ENCODE measurements around the gene ADNP. TPM values are rescaled to one million over a fixed set of nuclear protein-coding genes. Genes with fewer than 3 reads are reported as not detected.

Gene ADNP
- total RNA-seq, 2 experiments from 2014 or later = 51.5 to 94.9 TPM

DNA sequence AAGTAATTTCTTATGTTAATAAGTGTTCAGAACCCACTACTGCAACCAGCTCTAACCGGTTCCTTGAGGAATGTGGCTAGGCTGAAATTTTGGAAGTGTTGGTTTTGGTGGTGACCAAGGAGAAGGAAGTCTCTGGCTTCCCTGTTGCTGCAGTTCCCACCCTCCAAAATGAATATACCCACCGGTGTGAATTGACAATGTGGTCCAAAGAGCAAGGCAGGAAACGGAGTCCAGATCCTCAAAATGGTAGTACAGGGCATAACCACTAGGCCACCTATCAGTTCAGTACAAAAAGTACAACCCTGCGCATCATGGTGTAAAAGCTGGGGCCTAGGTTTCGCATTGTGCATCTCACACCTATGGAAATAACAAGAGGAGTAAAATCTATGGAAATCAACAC is 2.8 kb downstream of the ADNP start:
- BruUV-seq (replicated peaks) = no TSS peak
- Histone ChIP-seq H3K79me2 (ENCODE audit: insufficient read depth, low read depth, low read length) (peaks cover 69% of the 10 kb centered on the region), H3K27ac (ENCODE audit: low read depth, low read length, poor library complexity, severe bottlenecking) (no peak overlapping the region), H3K4me3 (ENCODE audit: low read depth, low read length, poor library complexity, severe bottlenecking) (peak overlapping the region; percentile 93), H3K4me2 (ENCODE audit: low read length) (peak overlapping the region; percentile 94), H3K9me2 (ENCODE audit: insufficient read depth, low read length) (no peaks in the 10 kb centered on the region), H2AFZ (ENCODE audit: low read length) (no peak overlapping the region), H3K4me1 (ENCODE audit: insufficient read depth, low read length, poor library complexity, severe bottlenecking) (peaks cover 69% of the 10 kb centered on the region), H4K20me1 (ENCODE audit: insufficient read depth, low read length) (peaks cover 42% of the 10 kb centered on the region), H3K36me3 (ENCODE audit: insufficient read depth, low read length) (peaks cover 84% of the 10 kb centered on the region), H3K9me3 (ENCODE audit: low read length) (no peaks in the 10 kb centered on the region)
- intact Hi-C loops (cut with micrococcal nuclease; ENCODE audit: unreplicated experiment) = no loop called here
- POLR2A ChIA-PET = no interaction called here
- TF ChIP-seq, protein P1, sequence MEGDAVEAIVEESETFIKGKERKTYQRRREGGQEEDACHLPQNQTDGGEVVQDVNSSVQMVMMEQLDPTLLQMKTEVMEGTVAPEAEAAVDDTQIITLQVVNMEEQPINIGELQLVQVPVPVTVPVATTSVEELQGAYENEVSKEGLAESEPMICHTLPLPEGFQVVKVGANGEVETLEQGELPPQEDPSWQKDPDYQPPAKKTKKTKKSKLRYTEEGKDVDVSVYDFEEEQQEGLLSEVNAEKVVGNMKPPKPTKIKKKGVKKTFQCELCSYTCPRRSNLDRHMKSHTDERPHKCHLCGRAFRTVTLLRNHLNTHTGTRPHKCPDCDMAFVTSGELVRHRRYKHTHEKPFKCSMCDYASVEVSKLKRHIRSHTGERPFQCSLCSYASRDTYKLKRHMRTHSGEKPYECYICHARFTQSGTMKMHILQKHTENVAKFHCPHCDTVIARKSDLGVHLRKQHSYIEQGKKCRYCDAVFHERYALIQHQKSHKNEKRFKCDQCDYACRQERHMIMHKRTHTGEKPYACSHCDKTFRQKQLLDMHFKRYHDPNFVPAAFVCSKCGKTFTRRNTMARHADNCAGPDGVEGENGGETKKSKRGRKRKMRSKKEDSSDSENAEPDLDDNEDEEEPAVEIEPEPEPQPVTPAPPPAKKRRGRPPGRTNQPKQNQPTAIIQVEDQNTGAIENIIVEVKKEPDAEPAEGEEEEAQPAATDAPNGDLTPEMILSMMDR (conservative IDR thresholded peaks at IDR 0.05; ENCODE audit: low read length) = no peak
- CTCF ChIA-PET (ENCODE audit: unreplicated experiment) = interaction anchor here (2.2 kb wide), 1 partner anchor 134 kb away, joined by 8 read pairs; the partner anchor contains the start of gene BCAS4
- no peak for DNase-seq (ENCODE audit: low spot score)

DNA sequence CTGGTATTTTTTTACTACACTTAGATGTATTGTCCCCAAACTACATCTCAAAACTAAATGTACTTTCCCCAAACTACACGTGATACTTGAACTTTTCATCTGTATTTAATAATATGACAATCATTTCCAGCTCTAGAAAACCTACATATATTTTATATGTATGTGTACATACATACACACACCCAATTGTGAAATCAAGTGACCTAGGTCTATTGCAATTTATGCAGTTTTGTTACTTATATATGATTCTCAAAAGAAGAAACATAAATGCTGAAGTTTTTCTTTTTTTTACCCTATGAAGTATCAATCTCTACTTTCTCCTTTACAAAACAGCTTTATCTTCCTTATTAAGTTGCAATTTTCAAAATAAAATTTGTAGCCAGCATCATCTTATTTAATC is 4.7 kb downstream of the ADNP start:
- Histone ChIP-seq H3K79me2 (ENCODE audit: insufficient read depth, low read depth, low read length) (peaks cover 89% of the 10 kb centered on the region), H3K9me2 (ENCODE audit: insufficient read depth, low read length) (no peaks in the 10 kb centered on the region), H3K36me3 (ENCODE audit: insufficient read depth, low read length) (peaks cover 86% of the 10 kb centered on the region), H3K4me3 (ENCODE audit: low read depth, low read length, poor library complexity, severe bottlenecking) (no peak overlapping the region), H3K27ac (ENCODE audit: low read depth, low read length, poor library complexity, severe bottlenecking) (no peak overlapping the region), H3K4me2 (ENCODE audit: low read length) (peak overlapping the region; percentile 42), H4K20me1 (ENCODE audit: insufficient read depth, low read length) (peaks cover 59% of the 10 kb centered on the region), H2AFZ (ENCODE audit: low read length) (no peak overlapping the region), H3K4me1 (ENCODE audit: insufficient read depth, low read length, poor library complexity, severe bottlenecking) (peaks cover 76% of the 10 kb centered on the region), H3K9me3 (ENCODE audit: low read length) (no peaks in the 10 kb centered on the region)
- intact Hi-C loops (cut with micrococcal nuclease; ENCODE audit: unreplicated experiment) = no loop called here
- POLR2A ChIA-PET = interaction anchor here (0.6 to 1.6 kb wide), 5 partner anchors 10 to 670 kb away, joined by 3 to 5 read pairs (median 3); partner anchors contain the start of gene BCAS4
- TF ChIP-seq, protein P1 (conservative IDR thresholded peaks at IDR 0.05; ENCODE audit: low read length) = no peak
- no peak for TF ChIP-seq EZH2phosphoT487 (IDR thresholded peaks at IDR 0.05; ENCODE audit: borderline replicate concordance, low read depth, low read length)
- CTCF ChIA-PET (ENCODE audit: unreplicated experiment) = no interaction called here
- no TSS peak for BruUV-seq (replicated peaks)
- no peak for DNase-seq (ENCODE audit: low spot score)

- H3K79me2 ChIP-seq (ENCODE audit: insufficient read depth, low read depth, low read length) = peaks cover 99% of the 10 kb centered on the region
- CTCF ChIA-PET (ENCODE audit: unreplicated experiment) = no interaction called here
- POLR2A ChIA-PET = interaction anchor here (0.9 to 1.6 kb wide), 2 partner anchors 10 to 140 kb away, joined by 3 to 6 read pairs; no protein-coding TSS in a partner anchor
- peaks cover 92% of the 10 kb centered on the region for H3K4me1 ChIP-seq (ENCODE audit: insufficient read depth, low read length, poor library complexity, severe bottlenecking)
- no peak overlapping the region for H3K27ac ChIP-seq (ENCODE audit: low read depth, low read length, poor library complexity, severe bottlenecking)
- H2AFZ ChIP-seq (ENCODE audit: low read length) = no peak overlapping the region
- H3K36me3 ChIP-seq (ENCODE audit: insufficient read depth, low read length) = peaks cover 98% of the 10 kb centered on the region
- H3K9me3 ChIP-seq (ENCODE audit: low read length) = no peaks in the 10 kb centered on the region
- H3K9me2 ChIP-seq (ENCODE audit: insufficient read depth, low read length) = no peaks in the 10 kb centered on the region
- H4K20me1 ChIP-seq (ENCODE audit: insufficient read depth, low read length) = peaks cover 75% of the 10 kb centered on the region
- TF ChIP-seq, protein P1 (conservative IDR thresholded peaks at IDR 0.05; ENCODE audit: low read length) = no peak
- TF ChIP-seq EZH2phosphoT487 (IDR thresholded peaks at IDR 0.05; ENCODE audit: borderline replicate concordance, low read depth, low read length) = no peak
- no TSS peak for BruUV-seq (replicated peaks)
- intact Hi-C loops (cut with micrococcal nuclease; ENCODE audit: unreplicated experiment) = no loop called here
- H3K4me3 ChIP-seq (ENCODE audit: low read depth, low read length, poor library complexity, severe bottlenecking) = no peak overlapping the region
- DNase-seq (ENCODE audit: low spot score) = no peak
- H3K4me2 ChIP-seq (ENCODE audit: low read length) = peak overlapping the region; percentile 8; the same call in 1 of the 2 replicates
Observed at GRCh38 chr20:50924261-50924920, 6.8 kb downstream of the ADNP start.
